ENCODE data around the gene PTPRK.

Gene PTPRK

GRCh38 chr6:128073389-128073788, 447.0 kb downstream of the PTPRK start:
- no peak for DNase-seq (ENCODE audit: low read depth, low spot score)

- no peak for DNase-seq (ENCODE audit: low read depth, low spot score)
Observed at GRCh38 chr6:128071212-128071611, 449.2 kb downstream of the PTPRK start.

- DNase-seq (ENCODE audit: low read depth, low spot score): no peak
Observed at GRCh38 chr6:128070406-128070805, 450.0 kb downstream of the PTPRK start.

- no peak for DNase-seq (ENCODE audit: low read depth, low spot score)
Observed at GRCh38 chr6:128069188-128069587, 451.2 kb downstream of the PTPRK start.

GRCh38 chr6:128068119-128068479, 452.3 kb downstream of the PTPRK start:
- no peak for DNase-seq (ENCODE audit: low read depth, low spot score)

- no peak for DNase-seq (ENCODE audit: low read depth, low spot score)
Observed at GRCh38 chr6:128067446-128068118, 452.8 kb downstream of the PTPRK start.

- DNase-seq (ENCODE audit: low read depth, low spot score): no peak
Observed at GRCh38 chr6:128065072-128065471, 455.3 kb downstream of the PTPRK start.

- no peak for DNase-seq (ENCODE audit: low read depth, low spot score)
Observed at GRCh38 chr6:128064540-128064895, 455.9 kb downstream of the PTPRK start.

- no peak for DNase-seq (ENCODE audit: low read depth, low spot score)
Observed at GRCh38 chr6:128063850-128064539, 456.4 kb downstream of the PTPRK start.

GRCh38 chr6:128062882-128063603, 457.4 kb downstream of the PTPRK start:
- no peak for DNase-seq (ENCODE audit: low read depth, low spot score)

GRCh38 chr6:128057946-128058345, 462.5 kb downstream of the PTPRK start:
- no peak for DNase-seq (ENCODE audit: low read depth, low spot score)

GRCh38 chr6:128057541-128057940, 462.9 kb downstream of the PTPRK start:
- no peak for DNase-seq (ENCODE audit: low read depth, low spot score)

GRCh38 chr6:128053109-128053508, 467.3 kb downstream of the PTPRK start:
- no peak for DNase-seq (ENCODE audit: low read depth, low spot score)

GRCh38 chr6:128047989-128048388, 472.4 kb downstream of the PTPRK start:
- DNase-seq (ENCODE audit: low read depth, low spot score): no peak

- no peak for DNase-seq (ENCODE audit: low read depth, low spot score)
Observed at GRCh38 chr6:128046033-128046432, 474.4 kb downstream of the PTPRK start.

- no peak for DNase-seq (ENCODE audit: low read depth, low spot score)
Observed at GRCh38 chr6:128039543-128039942, 480.9 kb downstream of the PTPRK start.

GRCh38 chr6:128036808-128037570, 483.4 kb downstream of the PTPRK start:
- DNase-seq (ENCODE audit: low read depth, low spot score): no peak

- no peak for DNase-seq (ENCODE audit: low read depth, low spot score)
Observed at GRCh38 chr6:128033156-128033555, 487.2 kb downstream of the PTPRK start.

- DNase-seq (ENCODE audit: low read depth, low spot score): no peak
Observed at GRCh38 chr6:128032042-128032441, 488.4 kb downstream of the PTPRK start.

- DNase-seq (ENCODE audit: low read depth, low spot score): no peak
Observed at GRCh38 chr6:128029826-128030225, 490.6 kb downstream of the PTPRK start.

GRCh38 chr6:128028183-128028582, 492.2 kb downstream of the PTPRK start:
- no peak for DNase-seq (ENCODE audit: low read depth, low spot score)

GRCh38 chr6:128025478-128025877, 494.9 kb downstream of the PTPRK start:
- DNase-seq (ENCODE audit: low read depth, low spot score): no peak
